ENCODE measurements around the gene HSPA8. TPM values are rescaled to one million over a fixed set of nuclear protein-coding genes. Genes with fewer than 3 reads are reported as not detected.

Gene HSPA8
- total RNA-seq, 1 experiment from 2014 or later = 6,052 TPM

DNA sequence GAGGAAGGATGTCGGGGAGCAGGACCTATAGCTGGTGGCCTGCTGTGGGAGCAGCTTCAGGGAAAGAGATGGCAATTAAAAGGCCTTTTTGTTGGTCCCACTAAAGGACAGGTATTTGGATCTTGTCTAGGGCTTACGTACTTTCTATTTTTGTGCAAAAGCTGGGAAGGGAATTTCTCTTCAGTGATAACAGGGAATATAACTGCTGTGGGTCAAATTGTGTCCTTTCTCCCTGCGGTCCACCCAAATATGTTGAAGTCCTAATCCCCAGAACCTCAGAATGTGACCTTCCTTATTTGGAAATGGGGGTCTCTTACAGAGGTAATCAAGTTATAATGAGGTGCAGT, 14.0 kb downstream of the HSPA8 start:
- DNase-seq (ENCODE audit: low read depth) = no peak

DNA sequence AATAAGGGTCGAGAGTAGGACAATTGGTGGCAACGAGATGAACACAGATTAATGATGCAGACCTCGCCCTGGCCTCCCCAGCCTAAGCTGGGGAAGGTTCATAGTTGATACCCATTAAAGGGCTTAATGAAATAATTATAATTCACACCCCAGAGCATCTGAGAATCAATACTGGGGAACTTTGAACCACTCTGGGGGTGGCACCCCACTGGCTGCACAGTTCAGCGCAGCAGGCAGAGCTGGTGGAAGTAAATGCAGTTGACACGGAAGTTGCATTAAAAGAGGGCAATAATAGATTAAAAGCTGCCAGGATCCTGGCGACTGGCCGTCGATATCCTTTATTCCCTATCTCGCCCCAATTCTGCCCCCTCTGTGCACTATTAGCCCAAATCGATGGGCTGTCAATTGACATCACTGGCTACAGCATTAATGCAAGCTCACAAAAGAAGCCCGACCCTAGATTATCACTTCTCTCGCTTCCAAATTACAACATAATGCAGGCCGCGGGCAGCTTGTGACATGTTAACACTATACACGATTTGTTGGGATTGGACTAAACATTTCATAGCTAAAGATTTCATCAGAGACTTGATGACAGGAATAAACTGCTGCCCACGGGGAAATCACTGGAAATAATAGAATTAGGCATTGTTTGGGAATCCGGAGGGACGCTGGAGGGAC, 14.5 kb downstream of the HSPA8 start:
- no peak for DNase-seq (ENCODE audit: low read depth)

DNA sequence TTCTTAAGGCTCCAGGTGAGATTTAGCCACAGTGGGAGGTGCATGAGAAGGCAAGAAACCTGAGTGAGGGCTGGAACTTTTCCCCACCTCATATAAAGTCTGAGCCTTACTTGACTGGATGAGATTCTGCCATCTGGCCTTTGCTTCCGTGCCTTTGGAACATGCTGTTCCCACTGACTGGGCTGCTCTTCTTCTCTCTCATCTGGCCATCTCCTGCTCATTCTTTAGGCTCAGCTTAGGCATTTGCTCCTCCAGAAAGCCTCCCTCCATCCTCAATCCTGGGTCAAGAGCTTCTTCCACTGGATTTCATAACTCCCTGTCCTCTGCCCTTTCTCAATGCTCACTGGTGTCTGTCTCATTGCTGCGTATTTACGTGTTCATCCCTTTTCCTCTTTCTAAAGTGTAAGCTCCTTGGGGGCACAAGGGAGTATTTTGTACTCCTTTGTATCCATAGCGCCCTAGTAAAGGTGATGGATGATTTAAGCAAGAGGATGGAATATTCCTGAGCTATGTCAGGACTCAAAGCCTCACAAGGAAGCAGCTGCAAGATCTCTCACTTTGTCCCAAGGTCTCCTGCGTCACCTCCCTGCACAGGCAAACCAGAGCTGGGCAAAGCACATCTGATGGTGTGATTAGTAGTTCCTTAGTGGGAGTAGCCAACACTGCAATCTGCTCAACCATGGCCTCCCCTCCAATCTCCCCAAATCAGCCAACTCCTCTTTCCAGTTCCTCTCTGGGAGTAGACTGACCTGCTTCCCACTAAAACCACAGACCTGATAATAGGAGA, 15.3 kb downstream of the HSPA8 start:
- DNase-seq (ENCODE audit: low read depth) = no peak

DNA sequence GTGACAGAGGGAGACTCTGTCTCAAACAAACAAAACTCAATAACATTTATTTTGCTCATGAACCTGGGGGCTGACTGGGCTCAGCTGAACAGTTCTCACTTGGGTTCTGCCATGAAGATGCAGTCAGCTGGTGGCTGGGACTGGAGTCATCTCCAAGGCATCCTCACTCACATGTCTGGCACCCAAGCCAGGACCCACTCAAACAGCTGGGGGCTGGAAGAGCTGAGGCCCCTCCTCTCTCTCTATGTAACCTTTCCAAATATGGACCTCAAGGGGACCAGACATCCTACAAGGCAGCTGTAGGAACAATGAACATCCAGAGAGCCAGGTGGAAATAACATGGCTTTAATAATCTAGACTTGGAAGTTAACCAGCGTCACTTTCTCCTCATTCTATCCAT, 16.8 kb downstream of the HSPA8 start:
- no peak for DNase-seq (ENCODE audit: low read depth)

DNA sequence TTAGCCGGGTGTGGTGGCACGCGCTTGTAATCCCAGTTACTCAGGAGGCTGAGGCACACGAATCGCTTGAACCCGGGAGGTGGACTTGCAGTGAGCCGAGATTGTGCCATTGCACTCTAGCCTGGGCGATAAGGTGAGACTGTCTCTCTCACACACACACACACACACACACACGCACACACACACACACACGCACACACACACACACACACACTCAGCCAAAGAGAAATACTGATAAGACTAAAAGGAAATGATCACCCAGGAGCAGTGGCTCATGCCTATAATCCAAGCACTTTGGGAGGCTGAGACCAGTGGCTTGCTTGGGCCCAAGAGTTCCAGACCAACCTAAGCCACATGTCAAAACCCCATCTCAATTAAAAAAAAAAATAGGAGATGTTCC, 20.8 kb downstream of the HSPA8 start:
- DNase-seq (ENCODE audit: low read depth) = no peak

DNA sequence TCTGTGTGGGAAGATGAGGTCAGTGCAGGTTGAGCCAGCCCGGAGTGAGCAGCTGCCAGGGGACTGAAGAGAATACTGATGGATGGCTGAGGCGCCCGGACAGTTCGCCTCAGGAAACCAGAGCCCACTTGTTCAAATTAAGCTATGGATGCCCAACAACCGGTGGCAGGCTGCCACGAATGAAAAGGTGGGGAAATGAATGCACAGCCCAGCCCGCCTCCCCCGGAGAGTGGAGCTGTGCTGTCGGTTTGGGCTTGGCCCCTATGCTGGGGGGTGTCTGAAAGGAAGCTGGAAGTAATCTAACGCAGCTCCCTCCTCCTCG, 21.9 kb downstream of the HSPA8 start:
- no peak for DNase-seq (ENCODE audit: low read depth)

DNA sequence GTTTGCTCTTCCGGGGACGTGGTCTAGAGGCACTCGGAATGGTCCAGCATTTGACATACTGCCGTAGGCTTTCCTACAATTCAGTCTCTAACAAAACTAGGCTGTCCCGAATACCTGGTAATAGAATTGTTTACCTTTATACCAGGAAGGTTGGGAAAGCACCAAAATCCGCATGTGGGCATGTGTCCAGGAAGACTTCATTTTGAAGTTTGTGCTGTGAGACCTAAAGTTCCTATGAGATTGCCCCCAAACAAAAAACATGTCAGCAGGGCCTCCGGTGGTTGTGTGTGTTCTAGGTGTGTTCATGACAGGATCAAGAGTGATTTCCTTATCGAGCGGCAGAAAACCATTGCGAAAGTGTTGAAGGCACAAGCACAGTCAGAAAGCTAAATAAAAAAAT, 26.1 kb downstream of the HSPA8 start:
- no peak for DNase-seq (ENCODE audit: low read depth)

DNA sequence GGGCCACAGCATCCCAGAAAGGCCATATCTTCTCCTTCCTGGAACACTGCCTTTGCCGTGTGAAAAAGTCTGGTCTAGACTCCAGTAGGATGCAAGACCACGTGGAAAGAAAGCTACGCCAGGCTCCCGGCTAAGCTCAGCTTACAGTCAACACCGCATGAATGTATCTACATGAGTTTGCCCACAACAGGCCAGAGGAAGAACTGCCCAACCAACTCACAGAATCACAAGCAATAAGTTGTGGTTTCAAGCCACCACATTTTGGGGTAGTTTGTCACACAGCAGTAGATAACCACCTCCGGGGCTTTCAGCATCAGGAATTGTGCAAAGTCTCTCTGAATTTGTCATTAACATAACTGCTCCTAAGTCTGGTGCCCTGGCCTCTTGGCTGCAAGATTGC, 27.3 kb downstream of the HSPA8 start:
- DNase-seq (ENCODE audit: low read depth) = peak; percentile 33

DNA sequence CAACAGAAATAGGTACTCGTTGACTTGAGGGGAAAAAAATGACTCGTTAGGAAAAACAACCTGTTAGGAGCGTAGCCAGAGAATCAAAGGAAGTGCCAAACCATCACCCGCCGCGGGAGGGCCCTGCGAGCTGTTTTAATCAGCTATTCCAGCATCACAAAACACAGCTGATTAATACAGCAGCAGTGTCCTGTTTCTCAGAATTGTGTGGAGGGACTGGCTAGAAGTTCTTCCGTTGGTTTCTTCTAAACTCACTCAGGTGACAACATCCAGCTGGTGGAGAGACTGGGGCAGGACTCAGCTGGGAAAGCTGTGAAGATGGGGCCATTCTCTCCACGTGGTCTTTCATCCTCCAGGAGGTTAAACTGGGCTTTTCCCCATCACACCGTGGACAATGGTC, 28.0 kb downstream of the HSPA8 start:
- no peak for DNase-seq (ENCODE audit: low read depth)

DNA sequence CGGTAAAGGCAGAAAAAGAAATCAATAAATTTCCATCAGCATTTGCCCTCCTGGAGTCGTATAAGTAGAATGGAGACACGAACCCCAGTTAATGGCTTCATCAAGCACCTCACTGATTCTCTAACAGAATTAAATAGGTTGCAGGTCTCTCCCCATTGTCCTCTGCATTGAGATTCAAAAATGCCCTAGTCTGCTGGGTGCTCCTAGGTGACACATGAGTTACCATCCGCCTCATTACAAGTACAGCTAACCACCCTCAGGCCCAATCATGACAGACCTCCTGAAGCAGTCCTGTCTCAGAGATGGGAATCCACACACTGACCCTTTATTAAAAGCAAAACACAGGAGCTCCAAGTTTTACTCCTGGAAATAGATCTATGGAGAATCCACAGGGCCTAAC, 31.4 kb downstream of the HSPA8 start:
- no peak for DNase-seq (ENCODE audit: low read depth)

DNA sequence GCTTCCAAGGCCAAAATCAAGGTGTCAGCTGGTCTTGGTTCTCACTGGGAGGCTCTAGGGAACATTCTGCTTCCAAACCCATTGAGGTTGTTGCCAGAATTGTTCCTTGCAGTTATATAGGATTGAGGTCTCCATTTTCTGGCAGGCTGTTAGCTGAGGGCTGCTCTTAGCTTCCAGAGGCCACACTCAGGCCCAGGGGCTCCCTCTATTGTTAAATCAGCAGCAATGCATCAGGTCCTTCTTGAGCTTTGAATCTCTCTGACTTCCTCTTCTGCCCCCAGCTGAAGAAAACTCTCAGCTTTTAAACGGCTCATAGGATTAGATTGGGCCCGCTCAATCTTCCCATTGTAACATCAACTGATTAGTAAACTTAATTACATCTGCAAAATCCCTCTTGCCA, 41.0 kb downstream of the HSPA8 start:
- peak; percentile 50 for DNase-seq (ENCODE audit: low read depth)

DNA sequence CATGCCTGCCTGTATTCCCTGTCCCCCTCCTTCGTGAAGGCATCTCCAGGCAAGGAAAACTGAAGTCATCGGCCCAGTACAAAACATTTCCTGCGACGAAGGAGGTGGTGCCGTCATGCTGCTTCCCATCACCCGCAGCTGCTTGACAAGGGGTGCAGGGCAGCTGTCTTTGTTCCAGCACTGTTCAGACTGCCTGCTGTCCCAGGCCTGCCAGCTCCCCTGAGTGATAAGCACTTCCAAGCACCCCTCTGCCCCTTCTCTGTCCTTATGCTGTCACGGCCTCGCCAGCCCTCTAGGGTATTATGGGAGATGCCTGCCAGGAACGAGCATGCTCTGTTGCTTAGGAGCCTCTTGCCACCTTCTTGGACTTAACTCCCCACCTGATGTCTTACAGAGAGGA, 43.2 kb downstream of the HSPA8 start:
- DNase-seq (ENCODE audit: low read depth) = no peak

DNA sequence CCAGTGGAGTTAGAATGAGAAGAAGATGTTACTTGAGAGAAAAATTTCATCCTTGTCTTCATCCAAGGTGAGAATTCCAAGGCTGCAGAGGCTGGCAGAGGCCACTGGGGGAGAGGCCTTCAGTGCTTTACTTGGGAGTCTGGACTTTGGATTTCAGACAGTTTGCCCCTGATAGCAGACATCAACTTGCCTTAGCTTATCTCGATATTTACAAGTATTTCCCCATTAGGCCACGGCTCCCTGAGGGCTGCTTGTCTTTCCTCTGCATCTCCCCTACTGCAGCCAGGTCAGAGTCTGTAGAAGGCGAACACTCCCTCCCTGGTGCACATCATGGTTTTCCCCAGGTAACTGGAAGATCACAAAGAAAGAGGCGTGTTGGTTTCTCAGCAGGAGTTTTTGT, 50.4 kb downstream of the HSPA8 start:
- no peak for DNase-seq (ENCODE audit: low read depth)

Small RNAs within 50 kb of the gene (small RNA-seq; reads per million reads assigned to genes)
- not detected for gene RPL31P47
- not detected for gene SNORD14C
- not detected for gene SNORD14D
- gene SNORD14E = 875 reads per million, percentile 98 among the genes with 10 or more reads in this experiment

Other genes with a start within 250 kb of the HSPA8 start
- not detected in 2 replicates for gene CRTAM, start 223.6 kb downstream of the HSPA8 start, total RNA-seq (2014; rRNA removed; shearing (Covaris generic))
- gene JHY, start 179.4 kb downstream of the HSPA8 start, total RNA-seq (2014; rRNA removed; shearing (Covaris generic)) = 1.7 and 2.1 TPM in 2 replicates
- gene BSX, start 80.3 kb downstream of the HSPA8 start, total RNA-seq (2014; rRNA removed; shearing (Covaris generic)) = not detected in 2 replicates
- 16.6 and 17.7 TPM in 2 replicates for gene CLMP, start 133.1 kb upstream of the HSPA8 start, total RNA-seq (2014; rRNA removed; shearing (Covaris generic))

Data from HT1080 (cell line).